Measurements from ENCODE around the gene PRPSAP2. TPM values are rescaled to one million over a fixed set of nuclear protein-coding genes. Genes with fewer than 3 reads are reported as not detected.

PRPSAP2 gene
- polyA plus RNA-seq, 4 donors = 56.0 to 68.6 (median 62.8) TPM

- DNase-seq (ENCODE audit: low read depth in 4 of 4, low spot score in 3 of 4) = no peak
These were observed 102.3 kb downstream of the PRPSAP2 start for GRCh38 chr17:18960241-18960665.

DNA sequence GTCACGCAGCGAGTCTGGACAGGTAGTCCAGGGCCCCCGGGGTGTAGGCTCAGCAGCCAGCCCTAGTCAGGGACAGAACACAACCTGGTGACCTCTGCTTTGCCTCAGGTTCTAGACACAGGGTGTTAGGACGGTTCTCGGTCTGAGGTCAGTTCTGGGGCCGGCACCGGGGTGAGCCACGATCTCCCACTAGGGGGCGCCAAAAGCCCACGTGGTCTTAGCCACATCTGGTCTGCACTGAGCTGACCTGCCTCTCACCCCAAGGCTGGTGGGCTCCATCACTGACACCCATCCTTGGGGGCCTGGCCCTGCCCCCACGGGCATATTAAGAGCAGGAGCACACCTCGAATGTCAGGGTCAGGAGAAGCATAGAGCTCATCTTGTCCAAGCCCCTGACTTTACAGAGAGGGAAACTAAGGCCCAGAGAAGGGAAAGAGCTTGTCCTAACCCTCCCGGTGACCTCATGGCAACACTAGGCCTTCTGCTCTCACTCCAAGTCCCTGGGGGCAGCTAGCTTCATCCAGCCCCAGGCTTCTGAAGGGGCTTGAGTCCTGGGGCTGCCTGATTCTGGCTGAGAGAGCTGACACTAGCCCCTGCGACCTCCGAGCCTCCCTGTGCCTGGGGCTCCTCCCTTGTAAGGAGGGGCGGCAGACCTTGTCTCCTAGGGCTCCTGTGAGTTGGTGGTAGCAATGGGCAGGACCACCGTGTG, 103.0 kb downstream of the PRPSAP2 start:
- peak in 2 of 4 donors; percentile 36 to 61 for DNase-seq (ENCODE audit: low read depth in 4 of 4, low spot score in 3 of 4)

DNA sequence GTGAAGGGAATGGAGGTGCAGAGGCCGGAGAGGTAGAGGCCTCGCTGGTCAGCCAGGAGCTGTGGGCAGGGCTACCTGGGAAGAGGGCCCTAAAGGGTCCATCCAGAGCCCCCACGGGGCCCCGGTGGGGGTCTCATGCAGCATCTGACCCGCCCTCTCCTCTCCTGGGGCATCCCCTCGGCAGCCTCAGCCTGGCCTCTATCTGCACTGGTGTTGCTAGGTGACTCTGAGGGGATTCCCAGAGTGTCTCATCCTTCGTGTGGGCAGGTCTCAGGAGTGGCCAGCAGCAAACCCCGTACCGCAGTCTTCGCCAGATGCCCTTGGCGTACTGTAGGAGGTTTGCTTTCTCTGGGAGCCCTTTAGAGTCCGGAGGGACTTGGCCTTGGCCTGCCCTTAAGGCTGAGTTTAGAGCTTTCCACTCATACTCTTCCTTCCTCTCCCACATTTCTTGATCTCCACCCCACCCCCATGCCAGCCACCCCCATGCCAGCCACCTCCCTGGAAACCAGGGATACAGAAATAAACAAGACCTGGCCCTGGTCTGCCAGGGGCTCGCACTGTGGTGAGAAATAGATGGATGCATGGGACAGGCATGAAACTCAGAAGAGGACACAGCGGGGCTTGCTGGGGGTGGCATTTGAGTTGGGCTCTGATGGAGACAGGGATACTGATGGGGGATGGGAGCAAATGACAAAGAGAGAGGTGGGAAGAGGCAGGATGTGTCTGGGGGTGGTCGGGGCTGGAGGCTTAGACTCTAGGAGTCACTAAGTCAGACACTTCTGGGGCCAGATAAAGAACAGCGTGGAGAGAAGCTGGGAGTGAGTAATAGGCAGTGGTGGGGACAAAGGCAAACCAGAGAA, 103.9 kb downstream of the PRPSAP2 start:
- DNase-seq (ENCODE audit: low read depth in 4 of 4, low spot score in 3 of 4) = no peak

GRCh38 chr17:18962494-18962815, 104.5 kb downstream of the PRPSAP2 start:
- DNase-seq (ENCODE audit: low read depth in 4 of 4, low spot score in 3 of 4) = no peak

- DNase-seq (ENCODE audit: low read depth in 4 of 4, low spot score in 3 of 4) = no peak
These were observed 105.4 kb downstream of the PRPSAP2 start for GRCh38 chr17:18963126-18964017.

DNA sequence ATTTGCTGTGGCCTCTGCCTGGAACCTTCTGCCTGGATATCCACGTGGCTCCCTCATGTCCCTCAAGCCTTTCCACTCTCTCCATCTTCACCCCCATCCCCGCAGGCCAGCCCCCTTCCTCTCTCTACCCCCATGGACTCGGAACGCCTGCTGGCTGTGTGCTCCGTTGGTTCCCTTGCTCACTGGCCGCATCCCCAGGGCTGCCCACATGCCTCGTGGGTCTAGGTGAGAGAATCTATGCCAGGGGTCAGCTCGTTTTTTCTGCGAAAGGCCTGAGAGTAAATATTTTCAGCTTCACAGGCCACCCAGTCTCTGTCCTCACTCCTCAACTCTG, 106.1 kb downstream of the PRPSAP2 start:
- DNase-seq (ENCODE audit: low read depth in 4 of 4, low spot score in 3 of 4) = no peak

DNA sequence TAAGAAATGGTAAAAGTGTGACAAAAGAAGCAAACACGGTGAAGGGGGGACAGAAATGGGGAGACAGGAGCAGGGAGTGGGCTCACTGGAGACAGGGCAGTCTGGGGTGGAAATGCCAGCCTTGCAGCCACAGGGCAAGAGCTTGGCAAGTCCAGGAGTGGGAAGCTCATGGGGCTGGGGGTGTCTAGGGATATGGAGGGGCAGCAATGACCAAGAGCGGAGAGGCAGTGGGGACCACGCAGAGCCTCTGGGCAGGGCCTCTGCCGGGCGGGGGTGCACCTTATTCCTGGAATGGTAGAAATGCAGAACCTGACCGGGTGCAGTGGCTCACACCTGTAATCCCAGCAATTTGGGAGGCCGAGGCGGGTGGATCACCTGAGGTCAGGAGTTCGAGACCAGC, 106.6 kb downstream of the PRPSAP2 start:
- no peak for DNase-seq (ENCODE audit: low read depth in 4 of 4, low spot score in 3 of 4)

DNA sequence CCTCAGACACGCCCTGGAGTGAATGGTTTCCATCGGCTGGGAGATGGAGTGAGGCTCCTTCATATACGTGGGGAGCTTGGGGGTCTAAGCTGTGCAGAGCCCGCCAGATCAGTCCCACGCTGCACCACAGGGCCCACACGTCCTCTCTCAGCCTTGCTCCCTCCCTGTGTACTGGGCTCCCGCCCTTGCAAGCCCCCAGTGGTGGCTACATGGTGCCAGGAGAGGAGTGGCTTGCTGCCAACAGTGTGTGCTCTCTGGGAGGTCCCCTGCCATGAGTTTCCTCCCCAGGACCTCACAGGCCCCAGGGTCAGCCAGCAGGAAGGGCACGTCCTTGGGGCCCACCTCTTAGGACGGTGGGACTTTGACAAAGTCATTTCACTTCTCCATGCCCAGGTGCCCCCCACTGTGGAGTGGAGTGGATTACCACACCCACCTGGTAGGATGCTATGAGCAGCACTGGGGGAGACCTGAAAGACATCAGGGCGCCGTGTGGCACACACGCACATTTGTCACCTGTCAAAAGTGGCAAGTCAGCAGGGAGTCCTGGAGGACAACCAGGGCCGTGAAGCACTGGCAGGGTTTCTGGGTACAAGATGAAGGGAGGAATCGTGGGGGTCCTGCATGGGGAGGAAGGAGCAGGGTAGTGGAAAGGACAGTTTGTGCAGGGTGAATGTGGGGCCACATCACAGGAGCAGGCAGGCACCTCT, 107.8 kb downstream of the PRPSAP2 start:
- no peak for DNase-seq (ENCODE audit: low read depth in 4 of 4, low spot score in 3 of 4)

DNA sequence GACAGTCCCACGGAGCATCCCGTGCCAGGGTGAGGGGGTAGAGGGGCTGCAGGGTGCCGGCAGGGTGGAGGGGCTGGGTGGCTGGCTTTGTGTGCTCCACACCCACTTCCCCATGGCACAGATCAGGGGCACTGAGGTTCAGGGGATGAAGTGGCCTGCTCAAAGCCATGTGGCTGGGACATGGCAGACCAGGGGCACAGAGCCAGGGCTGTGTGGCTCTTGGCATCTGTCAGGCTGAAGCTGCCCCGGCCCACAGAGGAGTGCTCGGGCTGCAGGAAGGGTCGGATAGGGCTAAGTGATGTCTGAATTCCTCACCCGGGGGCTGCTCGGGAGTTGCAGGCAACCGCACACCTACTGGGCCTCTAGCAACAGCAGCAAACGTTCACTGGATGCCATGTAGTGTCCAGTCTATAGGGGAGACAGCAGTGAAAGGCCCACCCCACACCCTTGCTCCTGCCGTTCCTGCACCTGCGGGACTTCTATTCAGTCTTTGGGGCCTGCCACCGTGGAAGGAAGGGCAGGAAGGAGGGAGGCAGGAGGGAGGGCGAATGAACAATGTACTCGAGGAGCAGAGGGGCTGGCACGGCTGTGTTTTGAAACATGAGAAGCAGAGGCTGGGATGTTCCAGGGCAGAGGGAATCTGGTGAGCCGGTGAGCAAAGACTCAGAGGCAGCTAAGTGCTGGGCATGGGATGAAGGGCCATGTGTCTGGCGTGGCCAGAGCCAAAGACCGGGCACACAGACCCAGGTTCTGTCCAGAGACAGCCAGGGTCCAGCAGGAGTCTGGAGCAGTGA, 109.1 kb downstream of the PRPSAP2 start:
- no peak for DNase-seq (ENCODE audit: low read depth in 4 of 4, low spot score in 3 of 4)

- DNase-seq (ENCODE audit: low read depth in 4 of 4, low spot score in 3 of 4) = no peak
These were observed 110.0 kb downstream of the PRPSAP2 start for GRCh38 chr17:18967916-18968315.

- no peak for DNase-seq (ENCODE audit: low read depth in 4 of 4, low spot score in 3 of 4)
These were observed 110.4 kb downstream of the PRPSAP2 start for GRCh38 chr17:18968345-18968744.

- DNase-seq (ENCODE audit: low read depth in 4 of 4, low spot score in 3 of 4) = no peak
These were observed 111.3 kb downstream of the PRPSAP2 start for GRCh38 chr17:18968945-18969887.

- DNase-seq (ENCODE audit: low read depth in 4 of 4, low spot score in 3 of 4) = no peak
These were observed 112.9 kb downstream of the PRPSAP2 start for GRCh38 chr17:18970582-18971480.

DNA sequence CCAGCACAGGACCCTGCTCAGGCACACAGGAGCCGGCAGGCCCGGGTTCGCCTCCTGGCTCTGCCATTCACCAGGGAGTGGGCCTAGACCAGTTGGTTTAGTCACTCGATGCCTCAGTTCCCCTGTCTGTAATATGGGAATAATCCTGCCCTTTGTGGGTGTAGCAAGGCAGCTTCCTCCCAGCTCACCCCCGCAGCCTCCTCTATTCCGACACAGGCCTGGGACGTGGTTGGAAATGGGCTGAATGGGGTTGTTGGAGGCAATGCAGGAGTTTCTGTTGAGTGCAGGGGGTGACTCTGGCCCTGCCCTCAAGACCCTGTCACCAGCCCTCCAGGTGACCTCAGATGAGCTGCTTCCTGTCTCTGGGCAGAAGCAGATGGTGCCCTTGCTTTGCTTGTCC, 113.9 kb downstream of the PRPSAP2 start:
- DNase-seq (ENCODE audit: low read depth in 4 of 4, low spot score in 3 of 4) = no peak

DNA sequence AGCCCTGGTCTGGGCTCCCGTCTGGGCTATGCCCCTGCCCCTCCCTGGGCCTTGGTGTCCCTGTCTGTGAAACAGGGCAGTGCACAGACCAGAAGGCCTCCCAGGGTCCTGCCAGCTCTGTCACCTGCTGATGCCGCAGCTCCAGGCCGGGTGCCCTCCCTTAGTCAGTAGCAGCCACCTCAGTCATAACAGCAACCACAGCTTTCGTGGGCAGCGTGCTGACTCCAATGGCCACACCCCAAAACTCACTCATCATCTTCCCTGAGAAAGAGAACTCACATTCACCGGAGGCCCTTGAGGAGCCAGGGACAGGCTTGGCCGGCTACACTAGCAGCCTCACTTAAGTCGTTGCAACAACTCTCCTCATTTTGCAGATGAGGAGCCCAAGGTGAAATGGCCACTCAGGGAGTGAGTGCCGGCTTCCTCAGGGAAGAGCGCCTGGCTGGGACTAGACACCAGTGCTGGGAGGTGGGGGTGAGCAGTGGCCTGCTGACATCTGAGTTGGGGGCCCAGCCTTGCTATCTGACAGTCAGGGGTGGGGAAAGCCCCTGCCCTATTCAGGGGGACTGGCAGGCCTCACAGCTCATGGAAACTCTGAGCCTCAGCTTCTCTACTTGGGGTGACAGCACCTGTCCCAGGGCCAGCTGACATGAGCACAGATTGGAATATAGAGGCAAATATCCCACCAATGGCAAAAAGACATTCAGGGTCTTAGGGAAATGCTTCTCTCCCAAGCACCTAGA, 116.6 kb downstream of the PRPSAP2 start:
- no peak for DNase-seq (ENCODE audit: low read depth in 4 of 4, low spot score in 3 of 4)

- DNase-seq (ENCODE audit: low read depth in 4 of 4, low spot score in 3 of 4) = no peak
These were observed 117.7 kb downstream of the PRPSAP2 start for GRCh38 chr17:18975597-18975996.

DNA sequence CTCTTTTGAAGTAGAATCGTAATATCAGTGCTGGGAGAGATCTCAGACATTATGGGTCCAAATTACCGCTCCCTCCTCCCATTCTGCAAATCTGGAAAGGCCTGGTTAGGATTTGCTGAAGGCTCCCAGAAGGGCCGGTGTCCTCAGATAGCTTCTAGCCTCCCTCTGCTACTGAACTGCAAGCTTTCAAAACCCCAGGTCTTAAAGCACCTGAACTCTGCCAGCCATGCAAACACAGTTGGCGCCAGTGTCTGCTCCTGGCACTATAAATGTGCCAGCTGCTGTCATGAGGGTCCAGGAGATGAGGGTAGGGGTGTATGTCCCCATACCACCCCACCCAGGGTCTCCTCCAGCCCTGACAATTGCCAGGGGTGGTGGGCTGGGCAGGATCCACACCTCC, 118.3 kb downstream of the PRPSAP2 start:
- DNase-seq (ENCODE audit: low read depth in 4 of 4, low spot score in 3 of 4) = no peak
